SK-N-SH (cell line): ENCODE measurements around the gene PAM. TPM values are rescaled to one million over a fixed set of nuclear protein-coding genes. Genes with fewer than 3 reads are reported as not detected.
A peak's percentile ranks its signal among the peaks of the same experiment; 100 is the strongest.

ENCODE experiments used
- CTCF ChIA-PET: fragments of 300-600, 350-600 bp; formaldehyde crosslinking; extraction: SDS; loops from one replicate; lab custom pipeline; 2021; lab: Yijun Ruan, JAX
- POLR2A ChIA-PET: fragments of 350-600 bp; sonication (Branson Sonifier 250); formaldehyde crosslinking; extraction: SDS; loops from one replicate; lab custom pipeline; 2020; ENCODE audit warnings: antibody characterized with exemption, inconsistent platforms; lab: Yijun Ruan, JAX
- DNase-seq: peaks from one replicate; pipeline ENCODE4 v3.0.0; 2012
- H2AFZ ChIP-seq: fragments of 200-600 bp; sonication (generic); 2 replicates; pipeline ENCODE4 v1.8.1; 2016; ENCODE audit warnings: antibody characterized with exemption, mild to moderate bottlenecking, low read depth
- H3F3A ChIP-seq: fragments of 200-600 bp; sonication (generic); replicated peaks from 2 replicates; pipeline ENCODE3; 2016; ENCODE audit warnings: antibody characterized with exemption, mild to moderate bottlenecking; ENCODE audit not compliant: insufficient read depth
- H3K27ac ChIP-seq, 2 experiments: fragments of 200-500 bp in 1 of 2; fragments of 200-600 bp in 1 of 2; sonication (Bioruptor generic) in 1 of 2; sonication (generic), shearing (Covaris generic) in 1 of 2; 2 replicates each; pipeline versions ENCODE4 v1.5.1 to v1.6.1; 2014 to 2016; ENCODE audit warnings: low read depth in 2 of 2, inconsistent platforms in 1 of 2, low read length in 1 of 2, mild to moderate bottlenecking in 1 of 2, mixed read lengths in 1 of 2
- H3K27me3 ChIP-seq: fragments of 200-600 bp; sonication (generic), shearing (Covaris generic); 2 replicates; pipeline ENCODE4 v1.6.1; 2016; ENCODE audit warnings: mixed run types; ENCODE audit not compliant: insufficient read depth
- H3K36me3 ChIP-seq, 2 experiments: fragments of 200-500 bp in 1 of 2; fragments of 200-600 bp in 1 of 2; sonication (Bioruptor generic) in 1 of 2; sonication (generic) in 1 of 2; replicated peaks in 1 of 2; 2 replicates each; pipeline versions ENCODE3 to v1.5.1; 2014 to 2016; ENCODE audit warnings: low read length in 1 of 2, mild to moderate bottlenecking in 1 of 2; ENCODE audit not compliant: insufficient read depth in 2 of 2, control insufficient read depth in 1 of 2
- H3K4me1 ChIP-seq, 2 experiments: fragments of 200-500 bp in 1 of 2; fragments of 200-600 bp in 1 of 2; sonication (Bioruptor generic) in 1 of 2; sonication (generic), shearing (Covaris generic) in 1 of 2; 2 replicates each; pipeline versions ENCODE4 v1.5.1 to v1.6.1; 2014 to 2016; ENCODE audit warnings: low read depth in 1 of 2, low read length in 1 of 2, mixed run types in 1 of 2; ENCODE audit not compliant: insufficient read depth in 2 of 2, control insufficient read depth in 1 of 2
- H3K4me2 ChIP-seq: fragments of 200-600 bp; sonication (generic), shearing (Covaris generic); 2 replicates; pipeline ENCODE4 v1.6.1; 2017; ENCODE audit warnings: mixed run types
- H3K4me3 ChIP-seq, 2 experiments: fragments of 200-500 bp in 1 of 2; fragments of 200-600 bp in 1 of 2; sonication (Bioruptor generic) in 1 of 2; sonication (generic), shearing (Covaris generic) in 1 of 2; 2 replicates each; pipeline versions ENCODE4 v1.5.1 to v1.8.1; 2014 to 2016; ENCODE audit warnings: low read depth in 2 of 2, inconsistent platforms in 1 of 2, low read length in 1 of 2, mild to moderate bottlenecking in 1 of 2, mixed read lengths in 1 of 2, moderate library complexity in 1 of 2
- H3K79me2 ChIP-seq: fragments of 200-600 bp; sonication (generic); 2 replicates; pipeline ENCODE4 v1.8.1; 2017; ENCODE audit warnings: mild to moderate bottlenecking; ENCODE audit not compliant: insufficient read depth
- H3K9ac ChIP-seq: fragments of 200-600 bp; sonication (generic); 2 replicates; pipeline ENCODE4 v1.6.1; 2017; ENCODE audit warnings: mixed run types
- H3K9me2 ChIP-seq: fragments of 200-600 bp; sonication (generic); 2 replicates; pipeline ENCODE4 v1.6.1; 2017; ENCODE audit warnings: mixed run types
- H3K9me3 ChIP-seq: fragments of 200-600 bp; sonication (generic); 2 replicates; pipeline ENCODE4 v1.6.1; 2017; ENCODE audit warnings: mixed run types, mild to moderate bottlenecking, moderate library complexity
- H4K20me1 ChIP-seq: fragments of 200-600 bp; sonication (generic); 2 replicates; pipeline ENCODE4 v1.6.1; 2017; ENCODE audit warnings: mild to moderate bottlenecking, mixed run types; ENCODE audit not compliant: insufficient read depth
- CHD2 ChIP-seq: fragments of 150-350 bp; IDR thresholded peaks from 2 replicates; pipeline ENCODE4 v1.6.1; 2018; ENCODE audit warnings: low read length; ENCODE audit not compliant: partially characterized antibody
- EZH2phosphoT487 ChIP-seq: fragments of 200-600 bp; sonication (generic); IDR thresholded peaks from 2 replicates; pipeline ENCODE4 v1.6.1; 2017; ENCODE audit warnings: low read depth, mixed run types, mild to moderate bottlenecking, antibody characterized with exemption, moderate library complexity, borderline replicate concordance
- FOSL2 ChIP-seq: IDR thresholded peaks from 2 replicates; pipeline ENCODE4 v1.4.0; 2012; ENCODE audit warnings: low read depth, mild to moderate bottlenecking, moderate library complexity, borderline replicate concordance
- JUND ChIP-seq: IDR thresholded peaks from 2 replicates; pipeline ENCODE4 v1.4.0; 2012
- MEF2A ChIP-seq: IDR thresholded peaks from 2 replicates; pipeline ENCODE4 v1.4.0; 2012; ENCODE audit warnings: low read depth, borderline replicate concordance
- NFIC ChIP-seq: IDR thresholded peaks from 2 replicates; pipeline ENCODE4 v1.4.0; 2012; ENCODE audit warnings: borderline replicate concordance
- NRF1 ChIP-seq: IDR thresholded peaks from 2 replicates; pipeline ENCODE4 v1.6.1; 2012; ENCODE audit warnings: low read depth, mild to moderate bottlenecking, low read length
- RXRA ChIP-seq: IDR thresholded peaks from 2 replicates; pipeline ENCODE4 v1.4.0; 2012; ENCODE audit warnings: low read depth, mild to moderate bottlenecking, borderline replicate concordance
- SIN3A ChIP-seq: IDR thresholded peaks from 2 replicates; pipeline ENCODE4 v1.6.1; 2012; ENCODE audit warnings: low read depth, mild to moderate bottlenecking, low read length, moderate library complexity, borderline replicate concordance
- SMC3 ChIP-seq: IDR thresholded peaks from 2 replicates; pipeline ENCODE4 v1.6.1; 2012; ENCODE audit warnings: low read depth, low read length, improper control_type of control experiment
- TCF12 ChIP-seq: IDR thresholded peaks from 2 replicates; pipeline ENCODE4 v1.4.0; 2012
- TEAD4 ChIP-seq: IDR thresholded peaks from 2 replicates; pipeline ENCODE4 v1.4.0; 2012; ENCODE audit warnings: mild to moderate bottlenecking, borderline replicate concordance; ENCODE audit not compliant: insufficient read depth
- WGBS: methylation state at CpG from one replicate; pipeline ENCODE4 v1.1.6; 2017; ENCODE audit warnings: low lambda C conversion rate; 5-methylcytosine and 5-hydroxymethylcytosine counted together
- polyA plus RNA-seq, 3 experiments: library from polyadenylated mRNA; depleted of rRNA; stranded (reverse); fragments of >200 nt; gene quantifications; 2 replicates each; pipeline ENCODE4 v1.2.3, GENCODE V29; 2012
- TF ChIP-seq, protein P1 (sequence below): fragments of 150-350 bp; IDR thresholded peaks from 2 replicates; pipeline ENCODE4 v1.6.1; 2016; ENCODE audit warnings: mild to moderate bottlenecking, low read depth, low read length
- TF ChIP-seq, protein P2 (sequence below): IDR thresholded peaks from 2 replicates; pipeline ENCODE4 v1.4.0; 2012; ENCODE audit warnings: low read depth
- TF ChIP-seq, protein P3 (sequence below): IDR thresholded peaks from 2 replicates; pipeline ENCODE4 v1.4.0; 2012; ENCODE audit warnings: low read depth, borderline replicate concordance
- TF ChIP-seq, protein P4 (sequence below): IDR thresholded peaks from 2 replicates; pipeline ENCODE4 v1.4.0; 2012; ENCODE audit warnings: low read depth, borderline replicate concordance

The PAM gene
- polyA plus RNA-seq, 1 of the 3 experiments (the other 2 are of a cell fraction): 507 TPM

DNA sequence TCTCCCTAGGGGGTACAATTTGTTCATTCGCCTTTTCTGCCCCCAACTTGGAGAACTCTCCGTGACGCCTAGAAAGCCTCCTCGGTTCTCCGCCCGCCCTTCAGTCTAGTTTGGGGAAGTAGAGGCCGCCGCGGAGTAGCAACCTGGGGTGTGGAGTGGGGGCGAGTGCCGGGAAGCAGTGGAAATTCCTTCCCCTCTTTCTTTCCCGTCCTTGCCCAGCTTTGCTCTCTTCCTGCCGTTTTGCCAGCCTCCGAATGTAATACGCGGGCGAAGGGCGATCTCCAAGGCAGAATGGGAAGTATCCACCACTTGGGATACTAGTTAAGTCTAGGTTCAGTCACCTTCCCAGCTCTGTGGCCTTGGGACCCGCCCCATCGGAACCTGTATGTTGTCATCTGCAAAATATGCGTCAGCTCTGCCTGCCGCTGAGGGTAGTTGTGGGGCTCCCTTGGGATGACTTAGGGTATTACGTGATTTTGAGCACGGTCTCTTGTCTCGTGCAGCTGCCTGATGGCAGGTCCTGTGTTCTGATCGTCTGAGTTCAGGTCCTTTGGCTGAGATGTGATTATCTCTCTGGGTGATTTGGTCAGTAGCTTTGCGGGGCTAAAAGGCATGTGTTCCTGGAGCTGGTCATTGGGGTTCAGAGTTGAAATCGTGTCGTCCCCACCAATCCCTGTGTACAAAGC, 724 bp downstream of the PAM start (continued):
- TF ChIP-seq, protein P1, sequence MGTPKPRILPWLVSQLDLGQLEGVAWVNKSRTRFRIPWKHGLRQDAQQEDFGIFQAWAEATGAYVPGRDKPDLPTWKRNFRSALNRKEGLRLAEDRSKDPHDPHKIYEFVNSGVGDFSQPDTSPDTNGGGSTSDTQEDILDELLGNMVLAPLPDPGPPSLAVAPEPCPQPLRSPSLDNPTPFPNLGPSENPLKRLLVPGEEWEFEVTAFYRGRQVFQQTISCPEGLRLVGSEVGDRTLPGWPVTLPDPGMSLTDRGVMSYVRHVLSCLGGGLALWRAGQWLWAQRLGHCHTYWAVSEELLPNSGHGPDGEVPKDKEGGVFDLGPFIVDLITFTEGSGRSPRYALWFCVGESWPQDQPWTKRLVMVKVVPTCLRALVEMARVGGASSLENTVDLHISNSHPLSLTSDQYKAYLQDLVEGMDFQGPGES: no peak
- peak; percentile 26; the same call in 1 of the 2 replicates for TF ChIP-seq SIN3A

DNA sequence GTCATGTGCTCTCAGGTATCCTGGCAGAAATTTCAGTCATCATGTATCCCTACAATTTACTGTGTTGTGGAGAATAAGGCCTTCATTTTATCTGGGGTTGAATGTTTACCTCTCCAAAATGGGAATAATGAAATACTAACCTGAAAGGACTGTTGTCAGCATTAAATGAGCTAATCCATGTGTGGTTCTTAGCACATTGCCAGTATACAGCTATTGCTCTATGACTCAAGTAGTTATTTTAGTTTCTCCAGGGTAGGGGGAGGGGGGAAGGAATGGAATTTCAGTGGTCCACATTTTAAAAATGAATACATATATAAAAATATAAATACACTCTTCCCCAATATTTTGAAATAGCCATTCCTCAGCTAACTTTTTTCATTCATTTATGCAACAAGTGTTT, 3.5 kb downstream of the PAM start:
- POLR2A ChIA-PET: no interaction called here
- H3K79me2 ChIP-seq: peaks cover 84% of the 10 kb centered on the region
- CTCF ChIA-PET: interaction anchor here (0.9 to 6.0 kb wide), 4 partner anchors 11 to 77 kb away, joined by 3 to 36 read pairs (median 4); no protein-coding TSS in a partner anchor

DNA sequence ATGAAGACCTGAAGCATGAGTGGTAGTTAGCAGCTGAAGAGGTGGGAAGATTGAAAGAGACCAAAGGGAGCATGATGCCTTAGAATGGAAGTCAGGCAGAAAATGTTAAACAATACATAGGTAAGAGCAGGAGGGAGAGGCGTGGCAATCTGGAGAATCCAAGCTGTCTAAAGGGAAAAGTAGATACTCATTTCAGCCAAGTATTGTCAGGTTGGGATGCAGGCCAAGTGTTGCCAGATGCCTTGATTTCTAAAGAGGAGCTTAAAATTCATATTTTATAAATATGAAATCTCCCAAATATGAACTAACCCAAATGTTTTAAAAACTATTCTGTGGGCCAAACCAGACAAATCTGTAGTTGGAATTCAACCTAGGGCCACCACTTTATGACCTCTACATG, 4.2 kb downstream of the PAM start:
- Histone ChIP-seq H3K4me1 (peaks cover 34 to 52% of the 10 kb centered on the region in 2 experiments; a peak in 3 of 4 replicates), H3K36me3 (no peaks in the 10 kb centered on the region), H3K79me2 (peaks cover 87% of the 10 kb centered on the region), H3K4me2 (peak overlapping the region; percentile 9; the same call in 1 of the 2 replicates), H4K20me1 (no peaks in the 10 kb centered on the region; the same call in 1 of the 2 replicates), H3K27ac (peak overlapping the region in 1 of 2 experiments; percentile 16; a peak in 1 of 4 replicates), H3K4me3 (no peak overlapping the region), H3K9ac (no peak overlapping the region)
- 95% methylated on average over 1 of the region's 1 CpG for WGBS
- DNase-seq: no peak
- CTCF ChIA-PET: interaction anchor here (6.0 kb wide), 1 partner anchor 78 kb away, joined by 36 read pairs; no protein-coding TSS in a partner anchor
- TF ChIP-seq EZH2phosphoT487 (no peak), RXRA (no peak), SMC3 (no peak), TCF12 (no peak), NFIC (no peak), TEAD4 (no peak), MEF2A (no peak), NRF1 (no peak), CHD2 (no peak)
- TF ChIP-seq, protein P2, sequence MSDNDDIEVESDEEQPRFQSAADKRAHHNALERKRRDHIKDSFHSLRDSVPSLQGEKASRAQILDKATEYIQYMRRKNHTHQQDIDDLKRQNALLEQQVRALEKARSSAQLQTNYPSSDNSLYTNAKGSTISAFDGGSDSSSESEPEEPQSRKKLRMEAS: no peak
- TF ChIP-seq, protein P3, sequence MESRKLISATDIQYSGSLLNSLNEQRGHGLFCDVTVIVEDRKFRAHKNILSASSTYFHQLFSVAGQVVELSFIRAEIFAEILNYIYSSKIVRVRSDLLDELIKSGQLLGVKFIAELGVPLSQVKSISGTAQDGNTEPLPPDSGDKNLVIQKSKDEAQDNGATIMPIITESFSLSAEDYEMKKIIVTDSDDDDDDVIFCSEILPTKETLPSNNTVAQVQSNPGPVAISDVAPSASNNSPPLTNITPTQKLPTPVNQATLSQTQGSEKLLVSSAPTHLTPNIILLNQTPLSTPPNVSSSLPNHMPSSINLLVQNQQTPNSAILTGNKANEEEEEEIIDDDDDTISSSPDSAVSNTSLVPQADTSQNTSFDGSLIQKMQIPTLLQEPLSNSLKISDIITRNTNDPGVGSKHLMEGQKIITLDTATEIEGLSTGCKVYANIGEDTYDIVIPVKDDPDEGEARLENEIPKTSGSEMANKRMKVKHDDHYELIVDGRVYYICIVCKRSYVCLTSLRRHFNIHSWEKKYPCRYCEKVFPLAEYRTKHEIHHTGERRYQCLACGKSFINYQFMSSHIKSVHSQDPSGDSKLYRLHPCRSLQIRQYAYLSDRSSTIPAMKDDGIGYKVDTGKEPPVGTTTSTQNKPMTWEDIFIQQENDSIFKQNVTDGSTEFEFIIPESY: no peak
- TF ChIP-seq, protein P4, sequence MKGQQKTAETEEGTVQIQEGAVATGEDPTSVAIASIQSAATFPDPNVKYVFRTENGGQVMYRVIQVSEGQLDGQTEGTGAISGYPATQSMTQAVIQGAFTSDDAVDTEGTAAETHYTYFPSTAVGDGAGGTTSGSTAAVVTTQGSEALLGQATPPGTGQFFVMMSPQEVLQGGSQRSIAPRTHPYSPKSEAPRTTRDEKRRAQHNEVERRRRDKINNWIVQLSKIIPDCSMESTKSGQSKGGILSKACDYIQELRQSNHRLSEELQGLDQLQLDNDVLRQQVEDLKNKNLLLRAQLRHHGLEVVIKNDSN: no peak
- TF ChIP-seq, all 33 proteins: peak for 0
- Histone ChIP-seq H3F3A (no peaks in the 10 kb centered on the region), H3K27me3 (no peaks in the 10 kb centered on the region), H3K9me3 (no peaks in the 10 kb centered on the region), H2AFZ (no peak overlapping the region), H3K9me2 (no peaks in the 10 kb centered on the region)
- POLR2A ChIA-PET: no interaction called here

More for the DNA sequence above, 3.5 kb downstream of the PAM start:
- TF ChIP-seq EZH2phosphoT487 (no peak), FOSL2 (peak; percentile 36; the same call in 1 of the 2 replicates), MEF2A (peak; percentile 58; the same call in 1 of the 2 replicates), JUND (peak; percentile 23; the same call in 1 of the 2 replicates), TCF12 (peak; percentile 32; the same call in 1 of the 2 replicates)
- Histone ChIP-seq H3K4me3 (no peak overlapping the region), H3F3A (no peaks in the 10 kb centered on the region), H3K27me3 (no peaks in the 10 kb centered on the region), H4K20me1 (no peaks in the 10 kb centered on the region; the same call in 1 of the 2 replicates), H2AFZ (no peak overlapping the region), H3K4me2 (no peak overlapping the region), H3K9me2 (no peaks in the 10 kb centered on the region), H3K9me3 (no peaks in the 10 kb centered on the region), H3K27ac (peak overlapping the region in 1 of 2 experiments; percentile 1; a peak in 1 of 4 replicates), H3K9ac (no peak overlapping the region), H3K36me3 (no peaks in the 10 kb centered on the region), H3K4me1 (peaks cover 40 to 52% of the 10 kb centered on the region in 2 experiments; a peak in 3 of 4 replicates)
- DNase-seq: no peak
